HFFc6 (cell line): ENCODE data around the gene SLC44A5. TPM values are rescaled to one million over a fixed set of nuclear protein-coding genes. Genes with fewer than 3 reads are reported as not detected.

Source experiments
- DNase-seq: peaks from one replicate; pipeline ENCODE4 v3.0.0-alpha.2; 2018
- H3K27ac Mint-ChIP-seq: 2 replicates; pipeline ENCODE4 v1.8.0; 2020; ENCODE audit warnings: mild to moderate bottlenecking, mixed read lengths
- H3K27me3 Mint-ChIP-seq: 2 replicates; pipeline ENCODE4 v1.8.0; 2021; ENCODE audit warnings: mild to moderate bottlenecking, moderate library complexity, mixed read lengths; ENCODE audit not compliant: insufficient read depth
- H3K36me3 Mint-ChIP-seq: 2 replicates; pipeline ENCODE4 v1.8.0; 2021; ENCODE audit warnings: low read depth, mixed read lengths
- H3K4me1 Mint-ChIP-seq: 2 replicates; pipeline ENCODE4 v1.8.0; 2020; ENCODE audit warnings: low read depth, mixed read lengths
- H3K4me3 Mint-ChIP-seq: 2 replicates; pipeline ENCODE4 v1.8.0; 2020; ENCODE audit warnings: mild to moderate bottlenecking, moderate library complexity, mixed read lengths
- H3K9me3 Mint-ChIP-seq: 2 replicates; pipeline ENCODE4 v1.8.0; 2020; ENCODE audit warnings: mild to moderate bottlenecking, mixed read lengths
- CTCF ChIP-seq: fragments of 200-600 bp; sonication (generic); IDR thresholded peaks from 2 replicates; pipeline ENCODE4 v1.5.0; 2021; ENCODE audit warnings: antibody characterized with exemption, mild to moderate bottlenecking
- total RNA-seq, 6 experiments: library from RNA; stranded (reverse); fragmentation: NEBNext Ultra II Directional; extraction: Animal tissue kit (Norgen Biotek cat#: 25700); gene quantifications; 2 replicates in 1 of 6; 3 replicates in 5 of 6; pipeline ENCODE4 v1.2.3, GENCODE V29; 2021

SLC44A5 gene
- total RNA-seq, 6 experiments from 2014 or later, result not detected

- H3K4me3 Mint-ChIP-seq, result no peak overlapping the region
- DNase-seq, result no peak
- no peak for TF ChIP-seq CTCF
- no peak overlapping the region for H3K27ac Mint-ChIP-seq
- peaks cover 6% of the 10 kb centered on the region; the same call in 1 of the 2 replicates for H3K9me3 Mint-ChIP-seq
- H3K27me3 Mint-ChIP-seq, result no peaks in the 10 kb centered on the region
- no peaks in the 10 kb centered on the region for H3K36me3 Mint-ChIP-seq
- H3K4me1 Mint-ChIP-seq, result no peaks in the 10 kb centered on the region
Measured at GRCh38 chr1:75587692-75588091, 23.2 kb downstream of the SLC44A5 start.

- H3K9me3 Mint-ChIP-seq, result peaks cover 4% of the 10 kb centered on the region; the same call in 1 of the 2 replicates
- TF ChIP-seq CTCF, result no peak
- no peak for DNase-seq
- H3K27ac Mint-ChIP-seq, result no peak overlapping the region
- no peaks in the 10 kb centered on the region for H3K27me3 Mint-ChIP-seq
- no peaks in the 10 kb centered on the region for H3K36me3 Mint-ChIP-seq
- H3K4me3 Mint-ChIP-seq, result no peak overlapping the region
- H3K4me1 Mint-ChIP-seq, result no peaks in the 10 kb centered on the region
Measured at GRCh38 chr1:75583282-75583681, 27.6 kb downstream of the SLC44A5 start.

- H3K4me1 Mint-ChIP-seq, result no peaks in the 10 kb centered on the region
- no peak overlapping the region for H3K27ac Mint-ChIP-seq
- DNase-seq, result no peak
- no peaks in the 10 kb centered on the region for H3K36me3 Mint-ChIP-seq
- peaks cover 4% of the 10 kb centered on the region; the same call in 1 of the 2 replicates for H3K9me3 Mint-ChIP-seq
- no peak for TF ChIP-seq CTCF
- H3K27me3 Mint-ChIP-seq, result no peaks in the 10 kb centered on the region
- H3K4me3 Mint-ChIP-seq, result no peak overlapping the region
Measured at GRCh38 chr1:75582725-75583261, 28.1 kb downstream of the SLC44A5 start.

- H3K4me1 Mint-ChIP-seq, result no peaks in the 10 kb centered on the region
- DNase-seq, result no peak
- peaks cover 13% of the 10 kb centered on the region for H3K9me3 Mint-ChIP-seq
- H3K4me3 Mint-ChIP-seq, result no peak overlapping the region
- TF ChIP-seq CTCF, result no peak
- H3K27me3 Mint-ChIP-seq, result no peaks in the 10 kb centered on the region
- no peak overlapping the region for H3K27ac Mint-ChIP-seq
- H3K36me3 Mint-ChIP-seq, result no peaks in the 10 kb centered on the region; the same call in 1 of the 2 replicates
Measured at GRCh38 chr1:75579046-75579445, 31.9 kb downstream of the SLC44A5 start.

- Mint-ChIP-seq H3K4me1 (no peaks in the 10 kb centered on the region), H3K27me3 (no peaks in the 10 kb centered on the region; the same call in 1 of the 2 replicates)
- no peak for TF ChIP-seq CTCF
Measured at GRCh38 chr1:75575837-75576236, 35.1 kb downstream of the SLC44A5 start.

More at GRCh38 chr1:75575837-75576236, 35.1 kb downstream of the SLC44A5 start:
- H3K9me3 Mint-ChIP-seq, result peaks cover 13% of the 10 kb centered on the region
- H3K4me3 Mint-ChIP-seq, result no peak overlapping the region
- no peak overlapping the region for H3K27ac Mint-ChIP-seq
- DNase-seq, result no peak
- no peaks in the 10 kb centered on the region; the same call in 1 of the 2 replicates for H3K36me3 Mint-ChIP-seq
